Right lobe of liver (tissue), 4 donors: ENCODE data around the gene SUB1.

Source experiments
- POLR2A ChIP-seq: fragments of 450-650 bp; IDR thresholded peaks from one replicate; pipeline ENCODE4 v1.6.1; 2017; ENCODE audit warnings: antibody characterized with exemption, mild to moderate bottlenecking
- TF ChIP-seq, protein P1 (sequence below), 4 donors: fragments of 200-600 bp in 3 of 4; fragments of 450-650 bp in 1 of 4; IDR thresholded peaks; one replicate each; pipeline versions ENCODE4 v1.5.1 to v1.8.0; 2016 to 2022; ENCODE audit warnings: antibody characterized with exemption in 4 of 4, mild to moderate bottlenecking in 2 of 4
- donor health status: DM: no; HTN: no; CAD: no.
- donor health status: DM: no; HTN: no; CAD: no.
- donor health status: DM: no; HTN: yes; CAD: no.

GRCh38 chr5:32563614-32564013, 21.7 kb upstream of the SUB1 start:
- TF ChIP-seq, protein P1, sequence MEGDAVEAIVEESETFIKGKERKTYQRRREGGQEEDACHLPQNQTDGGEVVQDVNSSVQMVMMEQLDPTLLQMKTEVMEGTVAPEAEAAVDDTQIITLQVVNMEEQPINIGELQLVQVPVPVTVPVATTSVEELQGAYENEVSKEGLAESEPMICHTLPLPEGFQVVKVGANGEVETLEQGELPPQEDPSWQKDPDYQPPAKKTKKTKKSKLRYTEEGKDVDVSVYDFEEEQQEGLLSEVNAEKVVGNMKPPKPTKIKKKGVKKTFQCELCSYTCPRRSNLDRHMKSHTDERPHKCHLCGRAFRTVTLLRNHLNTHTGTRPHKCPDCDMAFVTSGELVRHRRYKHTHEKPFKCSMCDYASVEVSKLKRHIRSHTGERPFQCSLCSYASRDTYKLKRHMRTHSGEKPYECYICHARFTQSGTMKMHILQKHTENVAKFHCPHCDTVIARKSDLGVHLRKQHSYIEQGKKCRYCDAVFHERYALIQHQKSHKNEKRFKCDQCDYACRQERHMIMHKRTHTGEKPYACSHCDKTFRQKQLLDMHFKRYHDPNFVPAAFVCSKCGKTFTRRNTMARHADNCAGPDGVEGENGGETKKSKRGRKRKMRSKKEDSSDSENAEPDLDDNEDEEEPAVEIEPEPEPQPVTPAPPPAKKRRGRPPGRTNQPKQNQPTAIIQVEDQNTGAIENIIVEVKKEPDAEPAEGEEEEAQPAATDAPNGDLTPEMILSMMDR (IDR thresholded peaks at IDR 0.05) = no peak
- no peak for TF ChIP-seq POLR2A
